ENCODE measurements around the gene PHTF2. TPM values are rescaled to one million over a fixed set of nuclear protein-coding genes. Genes with fewer than 3 reads are reported as not detected.

The PHTF2 gene
- total and polyA plus RNA-seq, 2 donors (not counting 3 experiments of a cell fraction or from before 2014, with no cell fraction given): 13.3 to 21.4 TPM

DNA sequence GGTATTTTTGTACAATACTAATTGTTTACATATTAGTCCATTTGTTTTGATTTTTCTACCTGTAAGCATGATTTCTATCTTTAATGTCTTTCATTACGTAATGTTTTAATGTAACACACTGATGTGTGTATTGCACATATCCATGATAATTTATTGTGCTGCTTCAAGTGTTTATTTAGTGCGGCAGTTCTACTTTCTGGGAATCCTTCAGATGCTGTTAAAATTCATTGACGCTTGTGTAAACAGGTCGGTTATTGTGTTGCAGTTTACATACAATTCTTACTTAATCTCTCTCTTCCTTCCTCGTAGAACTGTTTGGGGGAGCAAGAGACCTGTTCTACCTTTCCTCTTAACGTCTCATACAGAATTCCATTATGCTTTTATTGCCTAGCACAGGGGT is 7.2 kb upstream of the PHTF2 start:
- Histone ChIP-seq H3K27me3 (ENCODE audit: control insufficient read depth in 2 of 2, insufficient read depth in 2 of 2, low read length in 2 of 2) (no peaks in the 10 kb centered on the region), H3K4me2 (ENCODE audit: insufficient read depth, low read length) (no peak overlapping the region), H4K20me1 (replicated peaks; ENCODE audit: control insufficient read depth, extremely low read depth, insufficient read depth, low read length) (no peaks in the 10 kb centered on the region), H3K27ac (ENCODE audit: insufficient read depth, low read depth, low read length) (no peak overlapping the region), H3K9me3 (replicated peaks; ENCODE audit: control insufficient read depth, insufficient read depth, low read length) (no peaks in the 10 kb centered on the region), H3K9me1 (replicated peaks; ENCODE audit: control insufficient read depth, extremely low read depth, insufficient read depth, low read length) (no peaks in the 10 kb centered on the region), H2AFZ (ENCODE audit: low read depth, low read length) (no peak overlapping the region), H3K79me2 (ENCODE audit: control insufficient read depth, insufficient read depth, low read length) (peaks cover 2% of the 10 kb centered on the region), H3K4me3 (replicated peaks in 1 of 3; ENCODE audit: insufficient read depth in 1 of 3, low read depth in 1 of 3, low read length in 3 of 3) (no peak overlapping the region), H3K9ac (replicated peaks; ENCODE audit: extremely low read depth, insufficient read depth, low read length) (no peak overlapping the region), H3K4me1 (ENCODE audit: control insufficient read depth, extremely low read depth, insufficient read depth, low read length) (no peaks in the 10 kb centered on the region), H3K36me3 (ENCODE audit: control insufficient read depth in 2 of 2, extremely low read depth in 1 of 2, insufficient read depth in 2 of 2, low read length in 2 of 2) (no peaks in the 10 kb centered on the region)
- FAIRE-seq (no peak), DNase-seq (ENCODE audit: low read depth, low spot score) (peak; percentile 17)
- dilution Hi-C loops (cut with MboI; ENCODE audit: extremely low pct_ligation_motif_present, low sequenced_read_pairs) (no loop called here), intact Hi-C loops (cut with micrococcal nuclease) (no loop called here)
- TF ChIP-seq MYC (IDR thresholded peaks at IDR 0.05; ENCODE audit: low read depth, low read length): no peak
- no peak for TF ChIP-seq POLR2A (IDR thresholded peaks at IDR 0.05; ENCODE audit: low read depth, low read length)
- no peak for TF ChIP-seq POLR2AphosphoS5 (IDR thresholded peaks at IDR 0.05; ENCODE audit: insufficient read depth, low read depth, low read length)
- TF ChIP-seq JUN (IDR thresholded peaks at IDR 0.05; ENCODE audit: borderline replicate concordance, insufficient read depth, insufficient read length, low read depth): no peak
- TF ChIP-seq, protein P1, sequence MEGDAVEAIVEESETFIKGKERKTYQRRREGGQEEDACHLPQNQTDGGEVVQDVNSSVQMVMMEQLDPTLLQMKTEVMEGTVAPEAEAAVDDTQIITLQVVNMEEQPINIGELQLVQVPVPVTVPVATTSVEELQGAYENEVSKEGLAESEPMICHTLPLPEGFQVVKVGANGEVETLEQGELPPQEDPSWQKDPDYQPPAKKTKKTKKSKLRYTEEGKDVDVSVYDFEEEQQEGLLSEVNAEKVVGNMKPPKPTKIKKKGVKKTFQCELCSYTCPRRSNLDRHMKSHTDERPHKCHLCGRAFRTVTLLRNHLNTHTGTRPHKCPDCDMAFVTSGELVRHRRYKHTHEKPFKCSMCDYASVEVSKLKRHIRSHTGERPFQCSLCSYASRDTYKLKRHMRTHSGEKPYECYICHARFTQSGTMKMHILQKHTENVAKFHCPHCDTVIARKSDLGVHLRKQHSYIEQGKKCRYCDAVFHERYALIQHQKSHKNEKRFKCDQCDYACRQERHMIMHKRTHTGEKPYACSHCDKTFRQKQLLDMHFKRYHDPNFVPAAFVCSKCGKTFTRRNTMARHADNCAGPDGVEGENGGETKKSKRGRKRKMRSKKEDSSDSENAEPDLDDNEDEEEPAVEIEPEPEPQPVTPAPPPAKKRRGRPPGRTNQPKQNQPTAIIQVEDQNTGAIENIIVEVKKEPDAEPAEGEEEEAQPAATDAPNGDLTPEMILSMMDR (IDR thresholded peaks at IDR 0.05; ENCODE audit: extremely low read depth in 1 of 2, insufficient read depth in 1 of 2, low read depth in 1 of 2, low read length in 2 of 2): no peak
- TF ChIP-seq, protein P2, sequence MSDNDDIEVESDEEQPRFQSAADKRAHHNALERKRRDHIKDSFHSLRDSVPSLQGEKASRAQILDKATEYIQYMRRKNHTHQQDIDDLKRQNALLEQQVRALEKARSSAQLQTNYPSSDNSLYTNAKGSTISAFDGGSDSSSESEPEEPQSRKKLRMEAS (IDR thresholded peaks at IDR 0.05; ENCODE audit: insufficient read depth, insufficient read length): no peak
- TF ChIP-seq EZH2 (IDR thresholded peaks at IDR 0.05; ENCODE audit: borderline replicate concordance, low read depth, low read length, severe bottlenecking): no peak
- no peak for TF ChIP-seq GATA2 (IDR thresholded peaks at IDR 0.05; ENCODE audit: insufficient read depth, insufficient read length, low read depth, low read length)
- TF ChIP-seq FOS (IDR thresholded peaks at IDR 0.05; ENCODE audit: borderline replicate concordance, insufficient read depth, low read length): no peak
- CTCF ChIA-PET: interaction anchor here (1.5 kb wide), 1 partner anchor 139 kb away, joined by 4 read pairs; no protein-coding TSS in a partner anchor
- no TSS peak for BruUV-seq (replicated peaks)
- POLR2A ChIA-PET: no interaction called here
